Measurements from ENCODE around the gene FXYD4.
"Not testable (repeated sequence)": the region's sequence is repeated elsewhere in the genome, so short reads cannot be mapped to it uniquely, and the experiment has no call there.

The FXYD4 gene

DNA sequence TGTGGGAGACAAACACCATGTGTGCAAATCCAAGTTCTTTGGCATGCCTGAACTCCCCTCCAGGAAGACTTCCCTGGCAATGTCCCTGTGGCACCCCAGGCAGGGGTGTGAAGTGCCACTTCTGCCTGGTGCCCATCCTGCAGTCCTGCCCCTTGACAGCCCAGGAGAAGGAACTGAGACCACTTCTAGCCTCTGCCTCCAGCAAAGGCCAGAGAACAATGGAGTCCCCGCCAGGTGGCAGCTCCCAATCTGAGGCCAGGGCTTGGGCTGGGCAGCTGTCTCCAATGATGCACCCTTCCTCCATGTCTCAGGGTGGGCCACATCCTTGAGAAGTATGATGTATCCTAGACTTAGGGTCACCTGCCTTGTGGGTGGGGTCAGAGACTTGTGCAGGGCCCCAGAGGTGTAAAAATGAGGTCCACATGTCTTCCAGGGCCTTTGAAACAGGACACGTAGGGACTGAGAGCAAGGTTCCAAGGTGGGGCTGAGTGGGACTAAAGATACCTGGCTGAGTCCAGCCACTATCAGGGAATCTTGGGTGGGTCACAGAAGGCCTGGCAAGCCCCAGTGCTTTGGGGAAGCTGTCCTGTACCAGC is 5.5 kb downstream of the FXYD4 start:
- no peak for DNase-seq

- DNase-seq, result no peak
Measured at GRCh38 chr10:43377424-43377883, 6.0 kb downstream of the FXYD4 start.

DNA sequence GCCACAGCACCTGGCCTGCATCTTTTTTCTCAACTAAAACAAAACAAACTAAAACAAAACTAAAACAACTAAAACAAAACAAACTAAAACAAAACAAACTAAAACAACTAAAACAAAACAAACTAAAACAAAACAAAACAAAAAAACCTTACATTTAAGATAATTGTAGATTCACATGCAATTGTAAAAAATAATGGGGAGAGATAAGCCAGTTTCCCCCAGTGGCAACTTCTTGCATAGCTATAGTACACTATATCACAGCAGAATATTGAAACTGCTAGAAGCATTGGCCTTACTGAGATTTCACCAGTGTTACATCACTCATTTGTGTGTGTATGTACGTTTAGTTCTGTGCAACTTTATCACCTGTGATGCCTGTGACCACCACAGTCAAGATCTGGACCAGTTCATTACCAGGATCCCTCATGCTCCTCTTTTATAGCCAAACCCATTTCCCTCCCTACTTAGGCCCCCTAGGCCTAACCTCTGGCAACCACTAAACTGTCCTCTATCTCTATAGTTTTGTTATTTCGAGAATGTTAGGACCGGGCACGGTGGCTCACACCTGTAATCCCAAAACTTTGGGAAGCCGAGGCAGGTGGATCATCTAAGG is 9.3 kb downstream of the FXYD4 start:
- DNase-seq, result no peak

GRCh38 chr10:43383204-43383971 is 12.0 kb downstream of the FXYD4 start:
- no peak for DNase-seq

GRCh38 chr10:43384252-43385221 is 13.1 kb downstream of the FXYD4 start:
- DNase-seq, result no peak

- no peak for DNase-seq
Measured at GRCh38 chr10:43385412-43386004, 14.1 kb downstream of the FXYD4 start.

GRCh38 chr10:43386549-43386948 is 15.1 kb downstream of the FXYD4 start:
- DNase-seq, result no peak

GRCh38 chr10:43386981-43387677 is 15.7 kb downstream of the FXYD4 start:
- no peak for DNase-seq

- no peak for DNase-seq
Measured at GRCh38 chr10:43387678-43388032, 16.2 kb downstream of the FXYD4 start.

DNA sequence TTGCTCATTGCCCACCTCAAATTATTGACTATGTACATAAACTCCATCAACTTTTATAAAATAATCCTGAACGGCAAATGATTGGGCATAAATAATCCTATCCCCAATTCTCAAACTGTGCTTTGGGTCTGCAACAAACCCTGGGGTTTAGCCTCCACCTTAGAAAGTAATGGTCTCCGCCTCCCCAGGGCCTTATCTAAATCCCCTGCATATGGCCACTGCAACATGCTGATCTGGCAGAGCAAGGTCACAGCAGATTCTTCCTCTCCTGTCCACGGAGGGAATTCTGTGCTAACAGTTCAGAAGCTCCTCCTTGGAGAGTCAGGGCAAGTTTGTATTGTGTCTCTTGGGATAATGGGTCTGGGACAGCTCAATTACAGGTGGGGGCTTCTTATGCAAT is 18.4 kb downstream of the FXYD4 start:
- no peak for DNase-seq

DNA sequence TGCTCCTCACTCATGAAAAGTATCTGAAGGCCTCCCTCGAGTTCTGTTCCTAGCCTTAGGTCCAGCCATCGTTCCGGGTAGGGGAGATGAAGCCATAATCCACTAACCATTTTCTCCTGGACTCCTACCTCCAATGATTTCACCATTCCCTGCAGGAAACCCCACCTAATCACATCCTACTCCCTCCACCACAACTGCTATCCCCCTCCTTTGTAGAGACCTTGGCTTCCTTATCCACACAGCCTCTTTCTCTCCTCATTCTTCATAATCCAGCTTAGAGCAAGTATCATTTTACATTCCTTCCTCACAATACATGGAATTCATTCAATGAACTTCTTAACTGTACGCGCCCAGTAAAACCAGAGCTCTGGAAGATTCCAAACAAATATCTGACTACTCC is 18.9 kb downstream of the FXYD4 start:
- no peak for DNase-seq

DNA sequence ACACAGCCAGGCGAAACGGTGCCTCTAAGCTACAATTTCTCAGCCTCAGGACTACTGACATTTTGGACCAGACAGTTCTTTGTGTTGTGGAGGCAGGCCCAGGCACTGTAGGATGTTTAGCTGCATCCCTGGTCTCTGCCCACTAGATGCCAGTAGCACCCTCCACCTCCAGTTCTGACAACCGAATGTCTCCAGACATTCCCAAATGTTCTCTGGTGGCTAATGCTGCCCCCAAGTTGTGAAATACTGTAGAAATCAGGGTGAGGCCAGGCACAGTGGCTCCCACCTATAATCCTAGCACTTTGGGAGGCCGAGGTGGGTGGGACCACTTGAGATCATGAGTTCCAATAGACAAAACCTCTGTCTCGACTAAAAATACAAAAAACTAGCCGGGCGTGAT is 19.3 kb downstream of the FXYD4 start:
- no peak for DNase-seq

- no peak for DNase-seq
Measured at GRCh38 chr10:43391496-43391895, 20.1 kb downstream of the FXYD4 start.

GRCh38 chr10:43392748-43393147 is 21.3 kb downstream of the FXYD4 start:
- no peak for DNase-seq

DNA sequence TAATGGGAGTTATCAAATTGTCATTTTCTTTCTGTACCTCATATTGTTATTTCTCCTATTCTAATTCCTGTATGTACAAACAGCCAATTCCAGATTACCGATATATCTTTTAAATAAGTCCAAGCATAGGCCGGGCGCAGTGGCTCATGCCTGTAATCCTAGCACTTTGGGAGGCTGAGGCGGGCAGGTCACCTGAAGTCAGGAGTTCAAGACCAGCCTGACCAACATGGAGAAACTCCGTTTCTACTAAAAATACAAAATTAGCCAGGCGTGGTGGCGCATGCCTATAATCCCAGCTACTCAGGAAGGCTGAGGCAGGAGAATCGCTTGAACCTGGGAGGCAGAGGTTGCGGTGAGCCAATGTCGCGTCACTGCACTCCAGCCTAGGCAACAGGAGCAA is 21.8 kb downstream of the FXYD4 start:
- DNase-seq, result not testable (repeated sequence)

GRCh38 chr10:43393606-43394360 is 22.3 kb downstream of the FXYD4 start:
- DNase-seq, result no peak

DNA sequence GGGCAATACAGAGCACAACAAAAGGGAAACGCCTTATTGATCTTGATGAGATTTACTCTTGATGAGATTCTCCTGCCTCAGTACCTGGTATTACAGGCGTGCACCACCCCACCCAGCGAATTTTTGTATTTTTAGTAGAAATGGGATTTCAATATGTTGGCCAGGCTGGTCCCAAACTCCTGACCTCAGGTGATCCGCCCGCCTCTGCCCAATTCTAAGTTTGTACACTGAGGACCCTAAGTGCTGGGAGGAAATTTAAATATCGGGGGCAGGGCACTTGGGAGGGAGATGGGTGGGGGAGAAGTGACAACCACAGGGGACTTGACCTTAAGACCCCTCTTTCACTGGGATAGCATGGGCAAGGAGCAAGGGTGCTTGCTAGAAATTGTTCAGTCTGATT is 23.4 kb downstream of the FXYD4 start:
- no peak for DNase-seq

DNA sequence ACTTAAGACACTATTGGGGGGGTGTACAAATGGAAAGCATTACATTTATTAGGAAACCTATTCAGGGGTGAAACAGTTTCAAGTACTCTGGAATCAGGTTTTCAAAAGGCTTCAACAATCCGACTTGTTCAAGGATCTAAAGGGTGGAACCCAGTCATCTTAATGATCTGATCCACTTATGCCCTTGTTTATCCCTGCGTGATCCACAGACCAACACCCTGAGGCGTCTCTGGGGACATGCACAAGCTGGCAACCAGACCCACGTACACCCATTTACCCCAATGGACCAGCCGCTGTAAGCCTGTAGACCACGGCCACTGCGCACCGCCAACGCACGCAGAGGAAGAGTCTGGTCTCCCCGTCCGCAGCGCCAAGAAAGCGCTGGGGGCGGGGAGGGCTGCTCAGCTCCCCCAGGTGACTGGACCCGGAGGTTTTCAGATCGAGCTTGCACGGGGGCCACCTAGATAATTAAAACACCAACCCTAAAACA is 24.2 kb downstream of the FXYD4 start:
- DNase-seq, result no peak

- DNase-seq, result peak; percentile 61
Measured at GRCh38 chr10:43396061-43396927, 24.9 kb downstream of the FXYD4 start.

Measured in NCI-H1092 treated with DMSO at 0.1 percent for 48 hours (cell line).